Neutrophil (primary cell): ENCODE measurements around the gene PTEN.
A peak's percentile ranks its signal among the peaks of the same experiment; 100 is the strongest.

Experiments used
- H3K27ac ChIP-seq: fragments of 200-600 bp; sonication (generic); 2 replicates; pipeline ENCODE4 v1.5.1; 2016; ENCODE audit warnings: mild to moderate bottlenecking, moderate library complexity
- H3K27me3 ChIP-seq: fragments of 200-600 bp; sonication (generic); 2 replicates; pipeline ENCODE4 v1.6.0; 2016; ENCODE audit warnings: mild to moderate bottlenecking
- H3K36me3 ChIP-seq: fragments of 200-600 bp; sonication (generic); 2 replicates; pipeline ENCODE4 v1.5.1; 2017
- H3K4me1 ChIP-seq, 2 experiments: fragments of 200-600 bp in 1 of 2; sonication (generic) in 1 of 2; 1 replicate in 1 of 2; 2 replicates in 1 of 2; pipeline versions ENCODE4 v1.5.1 to v1.6.1; 2013 to 2016; ENCODE audit warnings: low read depth in 1 of 2, low read length in 1 of 2, mild to moderate bottlenecking in 1 of 2, moderate library complexity in 1 of 2; ENCODE audit not compliant: control insufficient read depth in 1 of 2, insufficient read depth in 1 of 2
- H3K4me3 ChIP-seq, 2 experiments: fragments of 200-600 bp in 1 of 2; sonication (generic) in 1 of 2; 1 replicate in 1 of 2; 2 replicates in 1 of 2; pipeline ENCODE4 v1.5.1; 2013 to 2016; ENCODE audit warnings: low read depth in 1 of 2, low read length in 1 of 2, mild to moderate bottlenecking in 1 of 2, moderate library complexity in 1 of 2
- H3K9me3 ChIP-seq: fragments of 200-600 bp; sonication (generic); 2 replicates; pipeline ENCODE4 v1.5.1; 2016
- TF ChIP-seq, protein P1 (sequence below): fragments of 200-600 bp; sonication (generic); IDR thresholded peaks from 2 replicates; pipeline ENCODE4 v1.5.1; 2016; ENCODE audit warnings: antibody characterized with exemption

The PTEN gene

DNA sequence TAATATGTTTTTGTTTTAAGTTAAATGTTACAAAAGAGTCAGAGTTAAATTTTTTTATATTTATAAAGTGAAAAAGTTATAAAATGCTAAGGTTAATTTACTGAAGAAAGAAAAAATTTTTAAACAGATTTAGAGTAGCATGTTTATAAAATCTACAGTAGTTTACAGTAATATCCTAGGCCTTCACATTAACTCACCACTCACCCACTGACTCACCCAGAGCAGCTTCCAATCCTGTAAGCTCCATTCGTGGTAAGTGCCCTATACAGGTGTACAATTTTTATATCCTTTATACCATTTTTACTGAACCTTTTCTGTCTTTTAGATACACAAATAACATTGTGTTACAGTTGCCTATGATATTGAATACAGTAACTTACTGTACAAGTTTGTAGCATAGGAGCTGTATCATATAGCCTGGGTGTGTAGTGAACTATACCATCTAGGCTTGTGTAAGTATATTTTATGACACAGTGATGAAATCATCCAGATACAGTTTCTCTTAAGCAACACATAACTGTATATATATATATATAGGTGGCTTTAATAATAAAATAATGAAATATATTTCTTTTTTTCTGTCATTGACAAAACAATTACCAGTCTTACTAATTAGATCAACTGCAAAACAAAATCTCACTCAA, 79.6 kb downstream of the PTEN start:
- H3K4me3 ChIP-seq, result no peak overlapping the region
- peaks cover 17 to 19% of the 10 kb centered on the region in 2 experiments for H3K4me1 ChIP-seq
- no peaks in the 10 kb centered on the region for H3K9me3 ChIP-seq
- TF ChIP-seq, protein P1, sequence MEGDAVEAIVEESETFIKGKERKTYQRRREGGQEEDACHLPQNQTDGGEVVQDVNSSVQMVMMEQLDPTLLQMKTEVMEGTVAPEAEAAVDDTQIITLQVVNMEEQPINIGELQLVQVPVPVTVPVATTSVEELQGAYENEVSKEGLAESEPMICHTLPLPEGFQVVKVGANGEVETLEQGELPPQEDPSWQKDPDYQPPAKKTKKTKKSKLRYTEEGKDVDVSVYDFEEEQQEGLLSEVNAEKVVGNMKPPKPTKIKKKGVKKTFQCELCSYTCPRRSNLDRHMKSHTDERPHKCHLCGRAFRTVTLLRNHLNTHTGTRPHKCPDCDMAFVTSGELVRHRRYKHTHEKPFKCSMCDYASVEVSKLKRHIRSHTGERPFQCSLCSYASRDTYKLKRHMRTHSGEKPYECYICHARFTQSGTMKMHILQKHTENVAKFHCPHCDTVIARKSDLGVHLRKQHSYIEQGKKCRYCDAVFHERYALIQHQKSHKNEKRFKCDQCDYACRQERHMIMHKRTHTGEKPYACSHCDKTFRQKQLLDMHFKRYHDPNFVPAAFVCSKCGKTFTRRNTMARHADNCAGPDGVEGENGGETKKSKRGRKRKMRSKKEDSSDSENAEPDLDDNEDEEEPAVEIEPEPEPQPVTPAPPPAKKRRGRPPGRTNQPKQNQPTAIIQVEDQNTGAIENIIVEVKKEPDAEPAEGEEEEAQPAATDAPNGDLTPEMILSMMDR, result no peak
- H3K27ac ChIP-seq, result no peak overlapping the region
- H3K27me3 ChIP-seq, result no peaks in the 10 kb centered on the region
- peaks cover 46% of the 10 kb centered on the region for H3K36me3 ChIP-seq

DNA sequence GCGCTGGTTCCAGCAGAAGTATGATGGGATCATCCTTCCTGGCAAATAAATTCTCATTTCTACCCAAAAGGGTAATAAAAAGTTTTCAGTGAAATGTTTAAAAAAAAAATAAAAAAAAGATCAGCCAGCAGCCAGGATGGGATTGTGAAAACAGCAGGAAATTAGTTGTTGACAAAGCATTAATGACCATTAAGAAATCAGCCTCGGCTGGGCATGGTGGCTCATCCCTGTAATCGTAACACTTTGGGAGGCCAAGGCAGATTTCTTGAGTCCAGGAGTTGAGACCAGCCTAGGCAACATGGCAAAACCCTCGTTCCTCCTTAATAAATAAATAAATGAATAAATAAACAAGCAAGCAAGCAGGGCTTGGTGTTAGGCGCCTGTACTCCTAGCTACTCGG, 82.6 kb downstream of the PTEN start:
- peaks cover 46% of the 10 kb centered on the region for H3K36me3 ChIP-seq
- peak overlapping the region; percentile 52 for H3K27ac ChIP-seq
- H3K27me3 ChIP-seq, result no peaks in the 10 kb centered on the region

DNA sequence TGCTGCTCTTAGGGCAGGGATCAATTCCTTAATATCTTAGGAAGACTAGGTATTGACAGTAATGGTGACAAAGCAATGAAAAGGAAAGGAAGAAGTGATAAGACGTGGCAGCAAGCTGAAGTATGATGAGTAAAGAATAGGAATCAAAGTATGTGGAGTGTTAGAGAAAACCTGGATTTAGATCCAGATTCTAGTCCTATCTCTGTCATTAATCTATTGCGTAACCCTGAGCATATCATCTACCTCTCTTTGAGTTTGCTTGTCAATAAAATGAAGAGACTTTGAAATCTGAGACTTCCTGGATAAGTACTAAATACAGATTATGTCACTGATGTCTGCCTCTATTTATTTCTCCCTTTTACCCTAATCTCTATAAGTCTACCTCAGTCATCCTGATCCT, 89.2 kb downstream of the PTEN start:
- TF ChIP-seq, protein P1, result no peak
- Histone ChIP-seq H3K27ac (peak overlapping the region; percentile 32), H3K4me3 (no peak overlapping the region), H3K36me3 (peaks cover 54% of the 10 kb centered on the region), H3K9me3 (no peaks in the 10 kb centered on the region), H3K27me3 (no peaks in the 10 kb centered on the region), H3K4me1 (peaks cover 5 to 10% of the 10 kb centered on the region in 2 experiments)

More for the DNA sequence above, 82.6 kb downstream of the PTEN start:
- Histone ChIP-seq H3K4me1 (peaks cover 23 to 26% of the 10 kb centered on the region in 2 experiments), H3K4me3 (no peak overlapping the region), H3K9me3 (no peaks in the 10 kb centered on the region)
- TF ChIP-seq, protein P1, result no peak

DNA sequence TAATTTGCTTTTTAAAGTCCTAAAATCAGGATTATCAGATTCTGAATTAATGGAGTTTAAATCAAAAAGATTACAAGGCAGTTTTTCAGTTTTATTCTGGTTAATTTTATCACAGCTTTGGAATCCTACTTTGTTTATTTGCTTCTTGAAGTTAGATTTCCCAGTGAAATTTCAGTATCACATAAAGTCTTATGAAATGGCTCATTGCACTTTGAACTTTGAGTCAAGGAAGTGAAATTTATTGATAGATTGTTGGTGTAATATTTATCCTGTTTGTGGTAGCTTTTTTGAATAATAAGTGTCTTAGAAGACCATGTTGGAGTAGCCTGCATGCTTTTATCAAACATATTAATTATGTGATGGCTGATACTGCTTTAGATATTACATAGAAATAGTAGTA, 92.6 kb downstream of the PTEN start:
- no peaks in the 10 kb centered on the region for H3K4me1 ChIP-seq
- H3K27me3 ChIP-seq, result no peaks in the 10 kb centered on the region
- peaks cover 78% of the 10 kb centered on the region for H3K36me3 ChIP-seq
- H3K4me3 ChIP-seq, result no peak overlapping the region
- TF ChIP-seq, protein P1, result no peak
- H3K27ac ChIP-seq, result peak overlapping the region; percentile 62
- no peaks in the 10 kb centered on the region for H3K9me3 ChIP-seq

DNA sequence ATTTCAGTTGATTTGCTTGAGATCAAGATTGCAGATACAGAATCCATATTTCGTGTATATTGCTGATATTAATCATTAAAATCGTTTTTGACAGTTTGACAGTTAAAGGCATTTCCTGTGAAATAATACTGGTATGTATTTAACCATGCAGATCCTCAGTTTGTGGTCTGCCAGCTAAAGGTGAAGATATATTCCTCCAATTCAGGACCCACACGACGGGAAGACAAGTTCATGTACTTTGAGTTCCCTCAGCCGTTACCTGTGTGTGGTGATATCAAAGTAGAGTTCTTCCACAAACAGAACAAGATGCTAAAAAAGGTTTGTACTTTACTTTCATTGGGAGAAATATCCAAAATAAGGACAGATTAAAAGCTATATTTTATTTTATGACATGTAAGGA, 94.3 kb downstream of the PTEN start:
- H3K9me3 ChIP-seq, result no peaks in the 10 kb centered on the region
- H3K4me3 ChIP-seq, result no peak overlapping the region
- peak overlapping the region; percentile 62 for H3K27ac ChIP-seq
- TF ChIP-seq, protein P1, result no peak
- H3K36me3 ChIP-seq, result peaks cover 82% of the 10 kb centered on the region
- no peaks in the 10 kb centered on the region for H3K4me1 ChIP-seq
- no peaks in the 10 kb centered on the region for H3K27me3 ChIP-seq
